WI38 (cell line): ENCODE results near the gene CBX4.

Source experiments
- H3K4me3 ChIP-seq: 2 replicates; pipeline ENCODE4 v1.5.1; 2011; ENCODE audit warnings: low read depth, mild to moderate bottlenecking, control low read depth, low read length
- CTCF ChIP-seq: IDR thresholded peaks from 2 replicates; pipeline ENCODE4 v1.5.1; 2012; ENCODE audit warnings: low read depth, mild to moderate bottlenecking, control low read depth, low read length

Gene CBX4

GRCh38 chr17:79808763-79809529 lies 30.3 kb downstream of the CBX4 start:
- H3K4me3 ChIP-seq: no peak overlapping the region
- no peak for TF ChIP-seq CTCF

- no peak overlapping the region for H3K4me3 ChIP-seq
- TF ChIP-seq CTCF: no peak
Measured at GRCh38 chr17:79806863-79807720, 32.1 kb downstream of the CBX4 start.

- no peak for TF ChIP-seq CTCF
- no peak overlapping the region for H3K4me3 ChIP-seq
Measured at GRCh38 chr17:79806446-79806760, 32.8 kb downstream of the CBX4 start.

- no peak overlapping the region for H3K4me3 ChIP-seq
- TF ChIP-seq CTCF: no peak
Measured at GRCh38 chr17:79804856-79805696, 34.2 kb downstream of the CBX4 start.

GRCh38 chr17:79803997-79804855 lies 35.0 kb downstream of the CBX4 start:
- no peak overlapping the region for H3K4me3 ChIP-seq
- TF ChIP-seq CTCF: no peak

- H3K4me3 ChIP-seq: no peak overlapping the region
- no peak for TF ChIP-seq CTCF
Measured at GRCh38 chr17:79803421-79803996, 35.7 kb downstream of the CBX4 start.
